Endothelial cell of umbilical vein (primary cell): Measurements from ENCODE around the gene ANTXRL. TPM values are rescaled to one million over a fixed set of nuclear protein-coding genes. Genes with fewer than 3 reads are reported as not detected.

Experiments used
- BruUV-seq: library from RNA; stranded (reverse); fragments of 400-500 nt; replicated peaks from 2 replicates; lab custom pipeline; 2021; lab: Mats Ljungman, UMichigan
- CTCF ChIA-PET: fragments of 300-600, 350-600 bp; sonication (Branson Sonifier 250); formaldehyde crosslinking; loops from one replicate; lab custom pipeline; 2021; ENCODE audit warnings: antibody characterized with exemption, inconsistent platforms; lab: Charles Lee
- POLR2A ChIA-PET: fragments of 300-600, 350-600 bp; sonication (Branson Sonifier 250); formaldehyde crosslinking; loops from one replicate; lab custom pipeline; 2021; ENCODE audit warnings: antibody characterized with exemption, inconsistent platforms; lab: Charles Lee
- DNase-seq: peaks from one replicate; pipeline ENCODE4 v3.0.0-alpha.2; 2011; ENCODE audit warnings: low read depth, low spot score
- FAIRE-seq: peaks from 2 replicates; lab custom pipeline; 2011; peaks lifted over from hg19 to GRCh38; lab: Jason Lieb, UNC
- H2AFZ ChIP-seq: 2 replicates; pipeline ENCODE4 v1.6.0; 2012; ENCODE audit warnings: low read depth, low read length, control low read depth, inconsistent platforms
- H3K27ac ChIP-seq: 2 replicates; pipeline ENCODE4 v1.5.1; 2011; ENCODE audit warnings: low read depth, mild to moderate bottlenecking, control low read depth, low read length, moderate library complexity; ENCODE audit not compliant: insufficient read depth
- H3K27me3 ChIP-seq, 2 experiments: 2 replicates each; pipeline versions ENCODE4 v1.6.0 to v1.6.1; 2011; ENCODE audit warnings: low read length in 2 of 2, mixed read lengths in 1 of 2; ENCODE audit not compliant: control insufficient read depth in 2 of 2, insufficient read depth in 2 of 2
- H3K36me3 ChIP-seq, 2 experiments: 2 replicates in 1 of 2; 3 replicates in 1 of 2; pipeline ENCODE4 v1.5.1; 2011; ENCODE audit warnings: low read length in 2 of 2, mild to moderate bottlenecking in 1 of 2, moderate library complexity in 1 of 2; ENCODE audit not compliant: control insufficient read depth in 2 of 2, insufficient read depth in 2 of 2; ENCODE audit errors: extremely low read depth in 1 of 2
- H3K4me1 ChIP-seq: 3 replicates; pipeline ENCODE4 v1.5.1; 2011; ENCODE audit warnings: mild to moderate bottlenecking, low read length; ENCODE audit not compliant: control insufficient read depth, insufficient read depth; ENCODE audit errors: extremely low read depth
- H3K4me2 ChIP-seq: 2 replicates; pipeline ENCODE4 v1.6.1; 2011; ENCODE audit warnings: low read length, control low read depth, mixed read lengths; ENCODE audit not compliant: insufficient read depth
- H3K4me3 ChIP-seq, 3 experiments: fragments of 200-600 bp in 1 of 3; sonication (generic), shearing (Covaris generic) in 1 of 3; replicated peaks in 1 of 3; 2 replicates each; pipeline ENCODE4 v1.5.1; 2011 to 2016; ENCODE audit warnings: control low read depth in 3 of 3, low read length in 3 of 3, mild to moderate bottlenecking in 2 of 3, inconsistent platforms in 1 of 3, low read depth in 1 of 3, moderate library complexity in 1 of 3; ENCODE audit not compliant: insufficient read depth in 1 of 3
- H3K79me2 ChIP-seq: 2 replicates; pipeline ENCODE4 v1.6.0; 2012; ENCODE audit warnings: low read length, inconsistent platforms; ENCODE audit not compliant: control insufficient read depth, insufficient read depth
- H3K9ac ChIP-seq: replicated peaks from 2 replicates; pipeline ENCODE3; 2011; ENCODE audit warnings: low read length, control low read depth; ENCODE audit not compliant: insufficient read depth; ENCODE audit errors: extremely low read depth
- H3K9me1 ChIP-seq: replicated peaks from 3 replicates; pipeline ENCODE4 v1.6.0; 2011; ENCODE audit warnings: mild to moderate bottlenecking, low read length; ENCODE audit not compliant: control insufficient read depth, insufficient read depth; ENCODE audit errors: extremely low read depth
- H3K9me3 ChIP-seq: replicated peaks from 2 replicates; pipeline ENCODE4 v1.5.1; 2012; ENCODE audit warnings: low read length, inconsistent platforms; ENCODE audit not compliant: control insufficient read depth, insufficient read depth
- H4K20me1 ChIP-seq: replicated peaks from 2 replicates; pipeline ENCODE3; 2011; ENCODE audit warnings: mild to moderate bottlenecking, low read length; ENCODE audit not compliant: control insufficient read depth, insufficient read depth; ENCODE audit errors: extremely low read depth
- CTCF ChIP-seq, 2 donors: IDR thresholded peaks; 1 replicate in 1 of 2; 2 replicates in 1 of 2; pipeline ENCODE4 v1.5.1; 2011; ENCODE audit warnings: low read length in 2 of 2, mild to moderate bottlenecking in 2 of 2, moderate library complexity in 2 of 2, control low read depth in 1 of 2, inconsistent platforms in 1 of 2, low read depth in 1 of 2; ENCODE audit not compliant: insufficient read depth in 1 of 2; ENCODE audit errors: extremely low read depth in 1 of 2
- EZH2 ChIP-seq: IDR thresholded peaks from 2 replicates; pipeline ENCODE4 v1.6.1; 2012; ENCODE audit warnings: borderline replicate concordance, low read depth, mild to moderate bottlenecking, moderate library complexity, low read length, inconsistent platforms; ENCODE audit not compliant: severe bottlenecking
- GATA2 ChIP-seq: IDR thresholded peaks from 2 replicates; pipeline ENCODE4 v1.7.0; 2011; ENCODE audit warnings: low read depth, mild to moderate bottlenecking, moderate library complexity, mixed read lengths, low read length; ENCODE audit not compliant: insufficient read length, insufficient read depth
- JUN ChIP-seq: IDR thresholded peaks from 2 replicates; pipeline ENCODE4 v1.6.1; 2011; ENCODE audit warnings: borderline replicate concordance, low read depth; ENCODE audit not compliant: insufficient read length, insufficient read depth
- MYC ChIP-seq: IDR thresholded peaks from one replicate; pipeline ENCODE4 v1.6.1; 2011; ENCODE audit warnings: mild to moderate bottlenecking, low read depth, low read length
- POLR2A ChIP-seq: IDR thresholded peaks from 2 replicates; pipeline ENCODE4 v1.6.1; 2012; ENCODE audit warnings: low read depth, mild to moderate bottlenecking, control low read depth, low read length
- POLR2AphosphoS5 ChIP-seq: IDR thresholded peaks from 2 replicates; pipeline ENCODE4 v1.6.1; 2012; ENCODE audit warnings: low read depth, mild to moderate bottlenecking, control low read depth, low read length, moderate library complexity; ENCODE audit not compliant: insufficient read depth
- dilution Hi-C: fragments of 300-500 bp; cut with MboI; formaldehyde crosslinking; loops from one replicate; pipeline ENCODE4 v1.15.0; 2019; ENCODE audit warnings: low sequenced_read_pairs; ENCODE audit not compliant: extremely low pct_ligation_motif_present
- intact Hi-C: fragments of 100-400 bp; cut with micrococcal nuclease; formaldehyde crosslinking; loops from one replicate; pipeline ENCODE4 v1.10.0; 2022
- polyA plus RNA-seq, 4 experiments: library from polyadenylated mRNA; depleted of rRNA in 3 of 4; stranded (reverse) in 3 of 4; unstranded in 1 of 4; fragments of >200 nt; gene quantifications; 2 replicates each; pipeline versions ENCODE4 v1.2.1 to v1.2.3, GENCODE V29; 2011 to 2012; ENCODE audit warnings: missing spikeins in 1 of 4
- total RNA-seq: library from RNA; stranded (reverse); gene quantifications from 2 replicates; pipeline ENCODE4 v1.2.3, GENCODE V29; 2021

ANTXRL gene
- total and polyA plus RNA-seq, 2 donors (not counting 3 experiments of a cell fraction or from before 2014, with no cell fraction given) = not detected

GRCh38 chr10:46326971-46327370 is 40.2 kb downstream of the ANTXRL start:
- no TSS peak for BruUV-seq

More at GRCh38 chr10:46326971-46327370, 40.2 kb downstream of the ANTXRL start:
- H3K4me1 ChIP-seq = no peaks in the 10 kb centered on the region
- no peak overlapping the region for H2AFZ ChIP-seq
- no peaks in the 10 kb centered on the region for H3K9me1 ChIP-seq
- H3K4me3 ChIP-seq = no peak overlapping the region
- POLR2A ChIA-PET = no interaction called here
- CTCF ChIA-PET = no interaction called here
- H3K9ac ChIP-seq = no peak overlapping the region
- H3K4me2 ChIP-seq = no peak overlapping the region
- H4K20me1 ChIP-seq = no peaks in the 10 kb centered on the region
- FAIRE-seq (no peak), DNase-seq (no peak)
- no peaks in the 10 kb centered on the region for H3K9me3 ChIP-seq
- peaks cover 0 to 3% of the 10 kb centered on the region in 2 experiments for H3K27me3 ChIP-seq
- no peaks in the 10 kb centered on the region for H3K79me2 ChIP-seq
- dilution Hi-C loops (no loop called here), intact Hi-C loops (no loop called here)
- no peak overlapping the region for H3K27ac ChIP-seq
- TF ChIP-seq GATA2 = no peak
- TF ChIP-seq CTCF (IDR thresholded peaks at IDR 0.05; ENCODE audit: extremely low read depth in 1 of 2, insufficient read depth in 1 of 2, low read depth in 1 of 2, low read length in 2 of 2) = no peak
- TF ChIP-seq POLR2A = no peak
- TF ChIP-seq POLR2AphosphoS5 = no peak
- no peak for TF ChIP-seq JUN
- no peak for TF ChIP-seq MYC
- TF ChIP-seq EZH2 = no peak
- H3K36me3 ChIP-seq = no peaks in the 10 kb centered on the region
